Loucy (cell line): Measurements from ENCODE around the gene NDUFV1.

ENCODE experiments used
- EZH2phosphoT487 ChIP-seq: fragments of 200-600 bp; IDR thresholded peaks from 2 replicates; pipeline ENCODE4 v1.6.1; 2018; ENCODE audit warnings: antibody characterized with exemption, mild to moderate bottlenecking, moderate library complexity, borderline replicate concordance
- TF ChIP-seq, protein P1 (sequence below): fragments of 200-600 bp; sonication (generic); conservative IDR thresholded peaks from 2 replicates; pipeline ENCODE4 v1.5.1; 2014; ENCODE audit warnings: mild to moderate bottlenecking, antibody characterized with exemption, low read length

DNA sequence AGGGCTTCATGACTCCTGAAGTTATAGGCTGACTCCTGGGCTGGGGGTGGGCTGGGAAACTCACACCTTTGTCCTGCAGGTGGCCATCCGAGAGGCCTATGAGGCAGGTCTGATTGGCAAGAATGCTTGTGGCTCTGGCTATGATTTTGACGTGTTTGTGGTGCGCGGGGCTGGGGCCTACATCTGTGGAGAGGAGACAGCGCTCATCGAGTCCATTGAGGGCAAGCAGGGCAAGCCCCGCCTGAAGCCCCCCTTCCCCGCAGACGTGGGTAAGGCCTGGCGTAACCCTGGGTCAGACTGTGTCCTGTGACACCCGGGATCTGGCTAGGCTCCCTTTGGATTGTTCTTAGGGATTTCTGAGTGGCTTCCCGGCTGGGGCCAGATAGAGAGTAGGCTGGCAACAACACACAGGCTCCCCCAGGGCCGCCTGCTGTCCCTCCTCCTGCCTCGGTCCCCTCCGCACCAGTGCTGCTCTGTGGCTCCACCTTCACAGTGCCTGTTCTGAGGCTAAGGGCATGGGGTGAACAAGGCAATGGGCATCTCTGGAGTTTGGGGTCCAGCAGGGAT is 3.6 kb downstream of the NDUFV1 start:
- TF ChIP-seq, protein P1, sequence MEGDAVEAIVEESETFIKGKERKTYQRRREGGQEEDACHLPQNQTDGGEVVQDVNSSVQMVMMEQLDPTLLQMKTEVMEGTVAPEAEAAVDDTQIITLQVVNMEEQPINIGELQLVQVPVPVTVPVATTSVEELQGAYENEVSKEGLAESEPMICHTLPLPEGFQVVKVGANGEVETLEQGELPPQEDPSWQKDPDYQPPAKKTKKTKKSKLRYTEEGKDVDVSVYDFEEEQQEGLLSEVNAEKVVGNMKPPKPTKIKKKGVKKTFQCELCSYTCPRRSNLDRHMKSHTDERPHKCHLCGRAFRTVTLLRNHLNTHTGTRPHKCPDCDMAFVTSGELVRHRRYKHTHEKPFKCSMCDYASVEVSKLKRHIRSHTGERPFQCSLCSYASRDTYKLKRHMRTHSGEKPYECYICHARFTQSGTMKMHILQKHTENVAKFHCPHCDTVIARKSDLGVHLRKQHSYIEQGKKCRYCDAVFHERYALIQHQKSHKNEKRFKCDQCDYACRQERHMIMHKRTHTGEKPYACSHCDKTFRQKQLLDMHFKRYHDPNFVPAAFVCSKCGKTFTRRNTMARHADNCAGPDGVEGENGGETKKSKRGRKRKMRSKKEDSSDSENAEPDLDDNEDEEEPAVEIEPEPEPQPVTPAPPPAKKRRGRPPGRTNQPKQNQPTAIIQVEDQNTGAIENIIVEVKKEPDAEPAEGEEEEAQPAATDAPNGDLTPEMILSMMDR: no peak
- TF ChIP-seq EZH2phosphoT487: no peak
